Neural progenitor cell (in vitro differentiated cells): ENCODE data around the gene MAPK12. TPM values are rescaled to one million over a fixed set of nuclear protein-coding genes. Genes with fewer than 3 reads are reported as not detected.

Source experiments
- DNase-seq: peaks from one replicate; pipeline ENCODE4 v3.0.0-alpha.2; 2016; ENCODE audit warnings: low spot score
- H2AFZ ChIP-seq: fragments of 200-600 bp; sonication (generic); replicated peaks from 2 replicates; pipeline ENCODE4 v1.6.1; 2016; ENCODE audit warnings: antibody characterized with exemption
- H3F3A ChIP-seq: fragments of 200-600 bp; sonication (generic); 2 replicates; pipeline ENCODE4 v1.6.1; 2016; ENCODE audit warnings: antibody characterized with exemption, low read depth
- H3K27ac ChIP-seq: fragments of 200-600 bp; sonication (generic); 2 replicates; pipeline ENCODE4 v1.5.1; 2016; ENCODE audit warnings: mild to moderate bottlenecking
- H3K27me3 ChIP-seq: fragments of 200-600 bp; sonication (generic); 2 replicates; pipeline ENCODE4 v1.6.1; 2016; ENCODE audit warnings: mild to moderate bottlenecking, moderate library complexity
- H3K36me3 ChIP-seq: fragments of 200-600 bp; sonication (generic); 2 replicates; pipeline ENCODE4 v1.5.1; 2016
- H3K4me1 ChIP-seq: fragments of 200-600 bp; sonication (generic); 2 replicates; pipeline ENCODE4 v1.6.1; 2016; ENCODE audit warnings: mixed run types
- H3K4me2 ChIP-seq: fragments of 200-600 bp; sonication (generic); 2 replicates; pipeline ENCODE4 v1.6.1; 2016
- H3K4me3 ChIP-seq: fragments of 200-600 bp; sonication (generic); 2 replicates; pipeline ENCODE4 v1.5.1; 2016
- H3K79me2 ChIP-seq: fragments of 200-600 bp; sonication (generic); 2 replicates; pipeline ENCODE4 v1.6.1; 2016; ENCODE audit warnings: low read depth
- H3K9ac ChIP-seq: fragments of 200-600 bp; sonication (generic); 2 replicates; pipeline ENCODE4 v1.6.1; 2016
- H3K9me3 ChIP-seq: fragments of 200-600 bp; sonication (generic); 2 replicates; pipeline ENCODE4 v1.5.1; 2016; ENCODE audit warnings: low read depth
- H4K20me1 ChIP-seq: fragments of 200-600 bp; sonication (generic); 2 replicates; pipeline ENCODE4 v1.6.1; 2016; ENCODE audit warnings: low read depth
- H3K27ac Mint-ChIP-seq: 3 replicates; pipeline ENCODE4 v1.8.0; 2021; ENCODE audit warnings: mixed read lengths
- H3K27me3 Mint-ChIP-seq: 2 replicates; pipeline ENCODE4 v1.8.0; 2022; ENCODE audit warnings: low read depth, mild to moderate bottlenecking, inconsistent platforms, moderate library complexity, mixed read lengths; ENCODE audit not compliant: insufficient read depth
- H3K36me3 Mint-ChIP-seq: 3 replicates; pipeline ENCODE4 v1.8.0; 2021; ENCODE audit warnings: mixed read lengths
- H3K4me1 Mint-ChIP-seq: 3 replicates; pipeline ENCODE4 v1.8.0; 2021; ENCODE audit warnings: mixed read lengths
- H3K4me3 Mint-ChIP-seq: 3 replicates; pipeline ENCODE4 v1.8.0; 2021; ENCODE audit warnings: mild to moderate bottlenecking, moderate library complexity, mixed read lengths
- H3K9me3 Mint-ChIP-seq: 3 replicates; pipeline ENCODE4 v1.8.0; 2020; ENCODE audit warnings: mixed read lengths
- EZH2 ChIP-seq: fragments of 200-600 bp; sonication (generic); IDR thresholded peaks from 2 replicates; pipeline ENCODE4 v1.6.1; 2017; ENCODE audit warnings: antibody characterized with exemption, mild to moderate bottlenecking, moderate library complexity
- EZH2phosphoT487 ChIP-seq: fragments of 200-600 bp; sonication (generic); IDR thresholded peaks from 2 replicates; pipeline ENCODE4 v1.6.1; 2017; ENCODE audit warnings: antibody characterized with exemption
- total RNA-seq: library from RNA; depleted of rRNA; stranded (reverse); fragments of >200 nt; gene quantifications from 2 replicates; pipeline ENCODE4 v1.2.3, GENCODE V29; 2015; ENCODE audit warnings: low replicate concordance
- TF ChIP-seq, protein P1 (sequence below): fragments of 200-600 bp; sonication (generic); IDR thresholded peaks from 2 replicates; pipeline ENCODE4 v1.5.1; 2017; ENCODE audit warnings: antibody characterized with exemption, mild to moderate bottlenecking

MAPK12 gene
- total RNA-seq, 1 donor from 2014 or later = 18.7 TPM

DNA sequence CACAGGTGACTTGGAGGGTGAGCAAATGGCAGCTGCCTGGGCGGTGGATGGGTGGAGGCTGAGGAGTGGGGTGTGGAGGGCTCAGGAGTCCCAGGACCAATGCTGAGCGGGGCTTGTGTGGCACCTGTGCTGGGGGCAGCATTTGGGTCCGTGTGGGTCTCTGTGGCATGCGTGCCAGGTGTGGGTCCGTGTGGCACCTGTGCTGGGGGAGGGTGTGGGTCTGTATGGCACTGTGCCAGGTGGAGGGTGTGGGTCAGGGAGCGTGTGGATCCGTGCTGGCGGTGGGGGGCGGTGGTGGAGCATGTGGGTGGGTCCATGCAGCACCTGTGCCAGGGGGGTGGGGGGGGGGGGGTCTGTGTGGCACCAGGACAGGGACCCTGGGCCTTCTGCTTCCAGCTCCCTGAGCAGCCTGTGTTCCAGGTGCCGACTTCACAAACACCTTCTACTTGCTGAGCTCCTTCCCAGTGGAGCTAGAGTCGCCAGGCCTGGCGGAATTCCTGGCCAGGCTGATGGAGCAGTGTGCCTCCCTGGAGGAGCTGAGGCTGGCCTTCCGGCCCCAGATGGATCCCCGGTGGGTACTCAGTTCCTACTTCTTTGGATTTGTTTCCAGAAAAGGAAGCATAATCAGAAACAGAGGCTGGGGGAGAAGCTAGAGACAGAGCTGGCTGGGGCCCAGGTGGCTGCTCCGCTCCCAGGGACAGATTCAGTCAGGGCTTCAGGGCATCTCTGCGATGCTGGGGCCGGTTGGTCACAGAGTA is 46.0 kb downstream of the MAPK12 start:
- H3K9me3 Mint-ChIP-seq = no peaks in the 10 kb centered on the region
- no peak overlapping the region for H3K4me3 Mint-ChIP-seq
- TF ChIP-seq EZH2phosphoT487 (no peak), EZH2 (no peak)
- TF ChIP-seq, protein P1, sequence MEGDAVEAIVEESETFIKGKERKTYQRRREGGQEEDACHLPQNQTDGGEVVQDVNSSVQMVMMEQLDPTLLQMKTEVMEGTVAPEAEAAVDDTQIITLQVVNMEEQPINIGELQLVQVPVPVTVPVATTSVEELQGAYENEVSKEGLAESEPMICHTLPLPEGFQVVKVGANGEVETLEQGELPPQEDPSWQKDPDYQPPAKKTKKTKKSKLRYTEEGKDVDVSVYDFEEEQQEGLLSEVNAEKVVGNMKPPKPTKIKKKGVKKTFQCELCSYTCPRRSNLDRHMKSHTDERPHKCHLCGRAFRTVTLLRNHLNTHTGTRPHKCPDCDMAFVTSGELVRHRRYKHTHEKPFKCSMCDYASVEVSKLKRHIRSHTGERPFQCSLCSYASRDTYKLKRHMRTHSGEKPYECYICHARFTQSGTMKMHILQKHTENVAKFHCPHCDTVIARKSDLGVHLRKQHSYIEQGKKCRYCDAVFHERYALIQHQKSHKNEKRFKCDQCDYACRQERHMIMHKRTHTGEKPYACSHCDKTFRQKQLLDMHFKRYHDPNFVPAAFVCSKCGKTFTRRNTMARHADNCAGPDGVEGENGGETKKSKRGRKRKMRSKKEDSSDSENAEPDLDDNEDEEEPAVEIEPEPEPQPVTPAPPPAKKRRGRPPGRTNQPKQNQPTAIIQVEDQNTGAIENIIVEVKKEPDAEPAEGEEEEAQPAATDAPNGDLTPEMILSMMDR = no peak
- Histone ChIP-seq H2AFZ (no peak overlapping the region), H3K4me2 (no peak overlapping the region), H3K9ac (no peak overlapping the region), H3K27ac (no peak overlapping the region), H3K79me2 (peaks cover 13% of the 10 kb centered on the region), H3K27me3 (no peaks in the 10 kb centered on the region), H3K36me3 (no peaks in the 10 kb centered on the region), H3K4me1 (no peaks in the 10 kb centered on the region), H4K20me1 (no peaks in the 10 kb centered on the region), H3K4me3 (no peak overlapping the region), H3F3A (peaks cover 4% of the 10 kb centered on the region), H3K9me3 (no peaks in the 10 kb centered on the region)
- H3K27me3 Mint-ChIP-seq = peaks cover 2% of the 10 kb centered on the region
- peaks cover 29% of the 10 kb centered on the region for H3K36me3 Mint-ChIP-seq
- H3K4me1 Mint-ChIP-seq = no peaks in the 10 kb centered on the region
- DNase-seq = no peak
- H3K27ac Mint-ChIP-seq = no peak overlapping the region

DNA sequence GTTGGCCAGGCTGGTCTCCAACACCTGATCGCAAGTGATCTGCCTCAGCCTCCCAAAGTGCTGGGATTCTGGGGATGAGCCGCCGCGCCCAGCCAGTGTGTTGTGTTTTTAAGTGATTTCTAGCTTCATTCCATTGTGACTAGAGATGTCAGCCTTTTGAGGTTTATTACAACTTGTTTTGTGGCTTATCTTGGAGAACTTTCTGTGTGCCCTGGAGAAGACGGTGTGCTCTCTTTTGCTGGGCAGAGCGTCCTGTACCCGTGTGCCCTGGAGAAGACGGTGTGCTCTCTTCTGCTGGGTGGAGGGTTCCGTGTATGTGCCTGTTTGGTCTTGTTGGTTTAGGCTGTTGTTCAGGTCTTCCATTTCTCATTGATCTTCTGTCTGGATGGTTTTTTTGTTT is 48.2 kb downstream of the MAPK12 start:
- H3K36me3 Mint-ChIP-seq = peaks cover 31% of the 10 kb centered on the region
- no peak for DNase-seq
- no peaks in the 10 kb centered on the region for H3K36me3 ChIP-seq
- H3K4me3 Mint-ChIP-seq = no peak overlapping the region
- H3K27ac Mint-ChIP-seq = no peak overlapping the region
- H3K4me3 ChIP-seq = no peak overlapping the region
- H3K4me2 ChIP-seq = no peak overlapping the region
- no peaks in the 10 kb centered on the region for H3K9me3 Mint-ChIP-seq
- peaks cover 13% of the 10 kb centered on the region for H3K79me2 ChIP-seq
- H3K4me1 ChIP-seq = no peaks in the 10 kb centered on the region
- peaks cover 3% of the 10 kb centered on the region for H3K4me1 Mint-ChIP-seq
- H3K27me3 Mint-ChIP-seq = peaks cover 4% of the 10 kb centered on the region
- H3F3A ChIP-seq = peaks cover 4% of the 10 kb centered on the region
- H3K9me3 ChIP-seq = no peaks in the 10 kb centered on the region
- no peak overlapping the region for H3K27ac ChIP-seq
- H3K27me3 ChIP-seq = no peaks in the 10 kb centered on the region
- peaks cover 12% of the 10 kb centered on the region for H4K20me1 ChIP-seq
- TF ChIP-seq, protein P1 = no peak
- no peak overlapping the region for H2AFZ ChIP-seq
- H3K9ac ChIP-seq = no peak overlapping the region

DNA sequence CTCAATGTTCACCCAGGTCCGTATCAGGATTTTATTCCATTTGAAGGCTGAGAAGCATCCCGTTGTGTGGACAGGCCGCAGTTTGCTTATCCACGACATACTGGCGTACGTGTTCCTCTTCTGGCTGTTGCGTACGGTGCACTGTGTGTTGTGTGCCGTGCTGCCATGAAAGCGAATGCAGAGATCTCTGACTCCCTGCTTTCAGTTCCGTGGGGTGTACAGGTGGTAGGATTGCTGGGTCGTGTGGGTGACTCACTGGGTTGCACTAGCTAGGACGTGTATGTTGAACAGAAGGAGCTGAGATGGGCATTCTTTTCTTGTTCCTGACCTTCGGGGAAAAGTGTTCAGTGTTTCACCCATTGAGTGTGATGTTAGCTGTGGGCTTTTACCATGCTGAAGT is 50.3 kb downstream of the MAPK12 start:
- Mint-ChIP-seq H3K27me3 (peaks cover 4% of the 10 kb centered on the region), H3K4me1 (peaks cover 7% of the 10 kb centered on the region), H3K27ac (peak overlapping the region; percentile 28), H3K9me3 (no peaks in the 10 kb centered on the region), H3K4me3 (no peak overlapping the region), H3K36me3 (peaks cover 30% of the 10 kb centered on the region)
- TF ChIP-seq, protein P1 = no peak
- no peak for TF ChIP-seq EZH2phosphoT487
- no peaks in the 10 kb centered on the region for H3K36me3 ChIP-seq
- peaks cover 20% of the 10 kb centered on the region for H4K20me1 ChIP-seq
- H3K27ac ChIP-seq = no peak overlapping the region
- H3K4me1 ChIP-seq = no peaks in the 10 kb centered on the region
- H3K9ac ChIP-seq = no peak overlapping the region
- no peak overlapping the region for H3K4me3 ChIP-seq
- no peaks in the 10 kb centered on the region for H3K27me3 ChIP-seq
- no peak overlapping the region for H3K4me2 ChIP-seq
- no peak overlapping the region for H2AFZ ChIP-seq
- DNase-seq = no peak
- no peaks in the 10 kb centered on the region for H3K9me3 ChIP-seq
- peaks cover 4% of the 10 kb centered on the region for H3F3A ChIP-seq
- H3K79me2 ChIP-seq = peaks cover 13% of the 10 kb centered on the region
